ENCODE data around the gene WWOX. TPM values are rescaled to one million over a fixed set of nuclear protein-coding genes. Genes with fewer than 3 reads are reported as not detected.

The WWOX gene
- total and polyA plus RNA-seq, 2 of the 8 experiments (the other 6 are each of a cell fraction or from before 2014, with no cell fraction given), result 5.4 to 16.7 TPM

DNA sequence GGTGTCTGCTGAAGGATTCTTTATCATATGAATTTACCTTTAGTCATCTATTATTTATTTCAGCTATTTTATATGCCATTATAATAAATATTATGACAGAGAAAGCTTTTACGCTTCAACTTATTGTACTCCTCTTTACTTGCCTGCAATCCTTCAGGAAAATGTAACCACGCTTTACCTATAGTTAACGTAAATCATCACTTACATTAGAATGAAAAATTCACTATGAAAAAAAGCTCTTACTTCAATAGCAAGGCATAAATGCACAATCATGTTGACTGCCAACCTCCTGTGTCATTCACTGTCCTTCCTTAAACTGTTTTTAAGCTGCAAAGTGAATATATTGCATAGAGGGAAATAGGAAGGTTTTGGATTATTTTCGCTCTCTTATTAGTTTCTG is 277.9 kb downstream of the WWOX start (continued):
- TF ChIP-seq, protein P1, sequence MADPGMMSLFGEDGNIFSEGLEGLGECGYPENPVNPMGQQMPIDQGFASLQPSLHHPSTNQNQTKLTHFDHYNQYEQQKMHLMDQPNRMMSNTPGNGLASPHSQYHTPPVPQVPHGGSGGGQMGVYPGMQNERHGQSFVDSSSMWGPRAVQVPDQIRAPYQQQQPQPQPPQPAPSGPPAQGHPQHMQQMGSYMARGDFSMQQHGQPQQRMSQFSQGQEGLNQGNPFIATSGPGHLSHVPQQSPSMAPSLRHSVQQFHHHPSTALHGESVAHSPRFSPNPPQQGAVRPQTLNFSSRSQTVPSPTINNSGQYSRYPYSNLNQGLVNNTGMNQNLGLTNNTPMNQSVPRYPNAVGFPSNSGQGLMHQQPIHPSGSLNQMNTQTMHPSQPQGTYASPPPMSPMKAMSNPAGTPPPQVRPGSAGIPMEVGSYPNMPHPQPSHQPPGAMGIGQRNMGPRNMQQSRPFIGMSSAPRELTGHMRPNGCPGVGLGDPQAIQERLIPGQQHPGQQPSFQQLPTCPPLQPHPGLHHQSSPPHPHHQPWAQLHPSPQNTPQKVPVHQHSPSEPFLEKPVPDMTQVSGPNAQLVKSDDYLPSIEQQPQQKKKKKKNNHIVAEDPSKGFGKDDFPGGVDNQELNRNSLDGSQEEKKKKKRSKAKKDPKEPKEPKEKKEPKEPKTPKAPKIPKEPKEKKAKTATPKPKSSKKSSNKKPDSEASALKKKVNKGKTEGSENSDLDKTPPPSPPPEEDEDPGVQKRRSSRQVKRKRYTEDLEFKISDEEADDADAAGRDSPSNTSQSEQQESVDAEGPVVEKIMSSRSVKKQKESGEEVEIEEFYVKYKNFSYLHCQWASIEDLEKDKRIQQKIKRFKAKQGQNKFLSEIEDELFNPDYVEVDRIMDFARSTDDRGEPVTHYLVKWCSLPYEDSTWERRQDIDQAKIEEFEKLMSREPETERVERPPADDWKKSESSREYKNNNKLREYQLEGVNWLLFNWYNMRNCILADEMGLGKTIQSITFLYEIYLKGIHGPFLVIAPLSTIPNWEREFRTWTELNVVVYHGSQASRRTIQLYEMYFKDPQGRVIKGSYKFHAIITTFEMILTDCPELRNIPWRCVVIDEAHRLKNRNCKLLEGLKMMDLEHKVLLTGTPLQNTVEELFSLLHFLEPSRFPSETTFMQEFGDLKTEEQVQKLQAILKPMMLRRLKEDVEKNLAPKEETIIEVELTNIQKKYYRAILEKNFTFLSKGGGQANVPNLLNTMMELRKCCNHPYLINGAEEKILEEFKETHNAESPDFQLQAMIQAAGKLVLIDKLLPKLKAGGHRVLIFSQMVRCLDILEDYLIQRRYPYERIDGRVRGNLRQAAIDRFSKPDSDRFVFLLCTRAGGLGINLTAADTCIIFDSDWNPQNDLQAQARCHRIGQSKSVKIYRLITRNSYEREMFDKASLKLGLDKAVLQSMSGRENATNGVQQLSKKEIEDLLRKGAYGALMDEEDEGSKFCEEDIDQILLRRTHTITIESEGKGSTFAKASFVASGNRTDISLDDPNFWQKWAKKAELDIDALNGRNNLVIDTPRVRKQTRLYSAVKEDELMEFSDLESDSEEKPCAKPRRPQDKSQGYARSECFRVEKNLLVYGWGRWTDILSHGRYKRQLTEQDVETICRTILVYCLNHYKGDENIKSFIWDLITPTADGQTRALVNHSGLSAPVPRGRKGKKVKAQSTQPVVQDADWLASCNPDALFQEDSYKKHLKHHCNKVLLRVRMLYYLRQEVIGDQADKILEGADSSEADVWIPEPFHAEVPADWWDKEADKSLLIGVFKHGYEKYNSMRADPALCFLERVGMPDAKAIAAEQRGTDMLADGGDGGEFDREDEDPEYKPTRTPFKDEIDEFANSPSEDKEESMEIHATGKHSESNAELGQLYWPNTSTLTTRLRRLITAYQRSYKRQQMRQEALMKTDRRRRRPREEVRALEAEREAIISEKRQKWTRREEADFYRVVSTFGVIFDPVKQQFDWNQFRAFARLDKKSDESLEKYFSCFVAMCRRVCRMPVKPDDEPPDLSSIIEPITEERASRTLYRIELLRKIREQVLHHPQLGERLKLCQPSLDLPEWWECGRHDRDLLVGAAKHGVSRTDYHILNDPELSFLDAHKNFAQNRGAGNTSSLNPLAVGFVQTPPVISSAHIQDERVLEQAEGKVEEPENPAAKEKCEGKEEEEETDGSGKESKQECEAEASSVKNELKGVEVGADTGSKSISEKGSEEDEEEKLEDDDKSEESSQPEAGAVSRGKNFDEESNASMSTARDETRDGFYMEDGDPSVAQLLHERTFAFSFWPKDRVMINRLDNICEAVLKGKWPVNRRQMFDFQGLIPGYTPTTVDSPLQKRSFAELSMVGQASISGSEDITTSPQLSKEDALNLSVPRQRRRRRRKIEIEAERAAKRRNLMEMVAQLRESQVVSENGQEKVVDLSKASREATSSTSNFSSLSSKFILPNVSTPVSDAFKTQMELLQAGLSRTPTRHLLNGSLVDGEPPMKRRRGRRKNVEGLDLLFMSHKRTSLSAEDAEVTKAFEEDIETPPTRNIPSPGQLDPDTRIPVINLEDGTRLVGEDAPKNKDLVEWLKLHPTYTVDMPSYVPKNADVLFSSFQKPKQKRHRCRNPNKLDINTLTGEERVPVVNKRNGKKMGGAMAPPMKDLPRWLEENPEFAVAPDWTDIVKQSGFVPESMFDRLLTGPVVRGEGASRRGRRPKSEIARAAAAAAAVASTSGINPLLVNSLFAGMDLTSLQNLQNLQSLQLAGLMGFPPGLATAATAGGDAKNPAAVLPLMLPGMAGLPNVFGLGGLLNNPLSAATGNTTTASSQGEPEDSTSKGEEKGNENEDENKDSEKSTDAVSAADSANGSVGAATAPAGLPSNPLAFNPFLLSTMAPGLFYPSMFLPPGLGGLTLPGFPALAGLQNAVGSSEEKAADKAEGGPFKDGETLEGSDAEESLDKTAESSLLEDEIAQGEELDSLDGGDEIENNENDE (IDR thresholded peaks at IDR 0.05; ENCODE audit: insufficient replicate concordance, low read length), result no peak
- TF ChIP-seq EGR1 (IDR thresholded peaks at IDR 0.05; ENCODE audit: borderline replicate concordance, low read depth, low read length) (no peak), SP2 (IDR thresholded peaks at IDR 0.05; ENCODE audit: low read length) (no peak), RXRA (IDR thresholded peaks at IDR 0.05; ENCODE audit: insufficient read depth, low read depth, low read length) (no peak)

Measured in H1 (cell line).